ENCODE measurements around the gene ATP8A2. TPM values are rescaled to one million over a fixed set of nuclear protein-coding genes. Genes with fewer than 3 reads are reported as not detected.
A peak's percentile ranks its signal among the peaks of the same experiment; 100 is the strongest.
"Not testable (repeated sequence)": the region's sequence is repeated elsewhere in the genome, so short reads cannot be mapped to it uniquely, and the experiment has no call there.

The ATP8A2 gene
- total RNA-seq, 2 donors from 2014 or later, result 0.67 to 0.74 TPM

GRCh38 chr13:25933520-25933919 is 561.7 kb downstream of the ATP8A2 start:
- no peaks in the 10 kb centered on the region for H3K27me3 Mint-ChIP-seq (ENCODE audit: low read depth)

GRCh38 chr13:25934127-25934526 is 562.4 kb downstream of the ATP8A2 start:
- Mint-ChIP-seq H3K27ac (no peak overlapping the region), H3K27me3 (ENCODE audit: low read depth) (no peaks in the 10 kb centered on the region), H3K4me1 (ENCODE audit: low read depth) (no peaks in the 10 kb centered on the region), H3K9me3 (no peaks in the 10 kb centered on the region), H3K36me3 (ENCODE audit: insufficient read depth in 2 of 2) (no peaks in the 10 kb centered on the region), H3K4me3 (no peak overlapping the region)
- ATAC-seq (replicated peaks in 1 of 2) (no peak), DNase-seq (no peak)

More at GRCh38 chr13:25933520-25933919, 561.7 kb downstream of the ATP8A2 start:
- DNase-seq (no peak), ATAC-seq (replicated peaks in 1 of 2) (no peak)
- H3K36me3 Mint-ChIP-seq (ENCODE audit: insufficient read depth in 2 of 2), result no peaks in the 10 kb centered on the region
- H3K4me3 Mint-ChIP-seq, result no peak overlapping the region
- no peak overlapping the region for H3K27ac Mint-ChIP-seq
- H3K9me3 Mint-ChIP-seq, result no peaks in the 10 kb centered on the region
- no peaks in the 10 kb centered on the region for H3K4me1 Mint-ChIP-seq (ENCODE audit: low read depth)

DNA sequence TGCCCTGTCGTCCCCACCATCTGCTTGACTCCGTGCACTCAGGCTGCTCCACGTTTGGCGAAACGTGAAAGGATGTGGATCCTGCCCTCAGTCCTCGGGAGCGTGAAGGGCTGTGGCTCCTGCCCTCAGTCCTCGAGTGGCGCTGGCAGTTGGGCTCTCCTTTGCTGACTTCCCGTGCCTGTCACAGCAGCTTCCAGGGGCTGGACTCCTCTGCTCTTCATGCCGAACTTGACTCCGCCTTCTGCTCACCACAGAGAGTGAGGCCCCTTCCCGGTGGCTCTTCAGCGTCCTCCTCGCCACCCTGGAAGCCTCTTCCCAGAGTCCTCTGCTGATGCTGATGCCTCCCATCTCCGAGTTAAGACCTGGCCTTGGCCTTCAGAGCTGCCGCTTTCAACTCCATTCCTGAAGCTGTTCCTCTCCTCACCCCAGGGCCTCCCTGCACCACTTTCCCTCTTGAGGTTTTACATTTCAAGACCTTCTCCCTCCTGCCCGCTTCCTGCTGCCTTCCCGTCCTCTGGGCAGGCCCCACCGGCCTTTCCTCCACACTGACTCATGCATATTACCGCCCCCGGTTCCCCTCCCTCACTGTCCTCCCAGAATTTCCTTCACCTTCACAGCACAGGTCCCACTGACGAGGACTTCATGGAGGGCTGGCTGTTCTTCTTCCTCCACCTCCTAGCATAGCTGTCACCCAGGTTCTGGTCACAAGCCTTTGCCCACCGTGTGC is 568.4 kb downstream of the ATP8A2 start:
- Mint-ChIP-seq H3K27me3 (ENCODE audit: low read depth) (no peaks in the 10 kb centered on the region), H3K27ac (no peak overlapping the region), H3K4me3 (no peak overlapping the region), H3K36me3 (ENCODE audit: insufficient read depth in 2 of 2) (no peaks in the 10 kb centered on the region), H3K9me3 (peaks cover 0 to 4% of the 10 kb centered on the region in 2 donors), H3K4me1 (ENCODE audit: low read depth) (peaks cover 12% of the 10 kb centered on the region)
- DNase-seq (no peak), ATAC-seq (replicated peaks in 1 of 2) (no peak)

DNA sequence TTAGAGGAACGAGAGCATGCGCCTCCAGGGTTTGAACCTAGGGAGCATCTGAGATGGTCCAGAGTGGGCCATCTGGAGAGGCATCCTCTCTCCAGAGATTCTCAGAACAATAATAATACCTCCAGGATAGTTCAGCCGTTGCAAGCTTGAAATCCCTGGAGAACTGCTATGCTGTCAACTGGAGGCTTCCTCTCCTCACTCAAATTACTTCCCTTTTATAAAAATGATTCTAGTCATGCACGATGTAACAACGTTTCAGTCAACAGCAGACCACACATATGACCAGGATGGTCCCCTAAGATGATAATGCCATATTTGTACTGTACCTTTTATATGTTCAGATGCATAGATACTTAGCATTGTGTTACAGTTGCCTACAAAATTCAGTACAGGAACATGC is 571.3 kb downstream of the ATP8A2 start:
- DNase-seq (no peak), ATAC-seq (replicated peaks in 1 of 2) (no peak)
- Mint-ChIP-seq H3K27me3 (ENCODE audit: low read depth) (no peaks in the 10 kb centered on the region), H3K4me1 (ENCODE audit: low read depth) (peaks cover 18% of the 10 kb centered on the region), H3K36me3 (ENCODE audit: insufficient read depth in 2 of 2) (no peaks in the 10 kb centered on the region), H3K9me3 (peaks cover 0 to 4% of the 10 kb centered on the region in 2 donors), H3K27ac (no peak overlapping the region), H3K4me3 (no peak overlapping the region)

DNA sequence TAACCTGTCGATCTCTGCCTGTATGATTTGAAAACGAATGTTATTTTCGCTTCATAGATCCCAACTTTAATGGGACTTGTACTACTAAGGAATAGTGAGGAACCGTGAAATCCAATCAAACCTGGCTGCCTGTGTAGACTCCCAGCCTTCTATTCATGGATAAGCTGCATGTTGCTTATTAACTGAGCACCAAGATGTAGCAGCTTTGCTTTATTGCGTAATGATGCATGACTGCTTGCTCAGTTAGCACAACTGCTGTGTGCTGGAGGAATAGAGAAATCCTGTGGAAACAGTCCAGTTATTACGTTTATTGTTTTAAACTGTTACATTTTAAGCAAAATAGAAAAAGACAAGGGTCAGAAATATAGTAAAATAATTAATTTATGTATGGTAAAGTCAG is 571.9 kb downstream of the ATP8A2 start:
- no peak for ATAC-seq (replicated peaks in 1 of 2)
- no peak overlapping the region for H3K27ac Mint-ChIP-seq
- no peaks in the 10 kb centered on the region for H3K27me3 Mint-ChIP-seq (ENCODE audit: low read depth)
- peaks cover 18% of the 10 kb centered on the region for H3K4me1 Mint-ChIP-seq (ENCODE audit: low read depth)
- peaks cover 0 to 4% of the 10 kb centered on the region in 2 donors for H3K9me3 Mint-ChIP-seq
- no peak for DNase-seq
- H3K36me3 Mint-ChIP-seq (ENCODE audit: insufficient read depth in 2 of 2), result no peaks in the 10 kb centered on the region
- H3K4me3 Mint-ChIP-seq, result no peak overlapping the region

DNA sequence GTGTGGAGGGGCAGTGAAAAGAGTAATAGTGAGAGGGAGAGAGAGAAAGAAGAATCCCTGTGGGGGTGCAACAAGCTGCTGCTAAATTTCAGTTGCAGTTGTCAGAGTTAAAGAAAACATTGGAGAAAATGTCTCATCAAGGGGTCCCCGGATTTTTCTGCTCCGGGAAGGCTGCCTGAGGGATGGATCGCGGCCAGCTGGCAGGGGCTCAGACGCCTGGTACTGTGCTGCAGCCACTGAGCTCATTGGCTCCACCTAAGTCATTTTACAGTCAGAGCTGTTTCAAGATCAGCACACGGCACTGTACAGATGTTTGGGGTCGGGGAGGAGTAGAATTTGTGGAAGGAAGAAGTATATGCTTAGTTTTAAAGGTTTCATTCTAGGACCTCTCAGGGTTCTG is 573.8 kb downstream of the ATP8A2 start:
- Mint-ChIP-seq H3K27me3 (ENCODE audit: low read depth) (no peaks in the 10 kb centered on the region), H3K9me3 (no peaks in the 10 kb centered on the region), H3K4me3 (no peak overlapping the region), H3K4me1 (ENCODE audit: low read depth) (peaks cover 12% of the 10 kb centered on the region), H3K27ac (peak overlapping the region; percentile 44), H3K36me3 (ENCODE audit: insufficient read depth in 2 of 2) (no peaks in the 10 kb centered on the region)
- ATAC-seq (replicated peaks in 1 of 2) (no peak), DNase-seq (no peak)

GRCh38 chr13:25946321-25946720 is 574.5 kb downstream of the ATP8A2 start:
- no peaks in the 10 kb centered on the region for H3K36me3 Mint-ChIP-seq (ENCODE audit: insufficient read depth in 2 of 2)
- H3K9me3 Mint-ChIP-seq, result no peaks in the 10 kb centered on the region
- H3K27me3 Mint-ChIP-seq (ENCODE audit: low read depth), result no peaks in the 10 kb centered on the region
- DNase-seq (no peak), ATAC-seq (replicated peaks in 1 of 2) (no peak)
- H3K27ac Mint-ChIP-seq, result no peak overlapping the region
- H3K4me1 Mint-ChIP-seq (ENCODE audit: low read depth), result peaks cover 12% of the 10 kb centered on the region
- H3K4me3 Mint-ChIP-seq, result no peak overlapping the region

DNA sequence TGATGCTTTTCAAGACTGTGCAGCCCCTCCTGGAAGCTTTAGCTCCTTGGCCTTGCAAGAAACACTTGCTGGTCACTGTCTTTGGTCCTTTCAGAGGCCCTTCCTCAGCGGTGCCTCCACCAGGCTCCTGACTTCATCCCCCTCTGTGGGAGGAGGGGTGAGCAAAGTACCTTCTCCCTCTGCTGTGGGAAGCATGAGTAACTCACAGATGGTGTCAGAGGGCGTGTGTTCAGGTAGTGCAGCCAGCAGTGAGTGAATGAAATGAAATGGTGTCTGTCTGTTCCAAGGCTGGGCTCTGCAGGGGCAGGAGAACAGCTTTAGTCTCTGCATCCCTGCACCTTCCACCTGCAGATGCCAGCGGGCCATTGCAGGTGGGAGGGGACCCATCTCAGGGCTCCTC is 577.1 kb downstream of the ATP8A2 start:
- H3K9me3 Mint-ChIP-seq, result no peaks in the 10 kb centered on the region
- no peak overlapping the region for H3K4me3 Mint-ChIP-seq
- no peak overlapping the region for H3K27ac Mint-ChIP-seq
- no peak for ATAC-seq (replicated peaks in 1 of 2)
- H3K36me3 Mint-ChIP-seq (ENCODE audit: insufficient read depth in 2 of 2), result no peaks in the 10 kb centered on the region
- no peaks in the 10 kb centered on the region for H3K27me3 Mint-ChIP-seq (ENCODE audit: low read depth)
- no peak for DNase-seq
- peaks cover 12% of the 10 kb centered on the region for H3K4me1 Mint-ChIP-seq (ENCODE audit: low read depth)

DNA sequence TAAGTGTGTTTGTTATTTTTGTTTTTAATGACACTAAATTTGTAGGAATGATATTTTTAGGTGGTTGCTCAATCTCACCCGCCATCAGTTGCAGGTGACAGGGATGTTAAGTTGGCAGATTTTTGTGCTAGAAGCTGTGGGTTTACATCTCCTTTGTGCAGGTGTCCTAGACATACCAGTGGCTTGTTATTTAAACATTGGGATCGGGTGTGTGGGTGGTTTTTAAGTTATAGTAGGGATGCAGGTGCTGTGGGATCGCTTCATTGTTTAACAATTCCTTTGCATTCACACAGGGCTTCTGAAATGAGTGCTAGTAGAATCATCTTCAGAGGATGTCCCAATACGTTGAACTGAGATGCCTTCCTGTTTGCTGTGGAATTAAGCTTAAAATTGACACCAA is 580.1 kb downstream of the ATP8A2 start:
- no peaks in the 10 kb centered on the region for H3K36me3 Mint-ChIP-seq (ENCODE audit: insufficient read depth in 2 of 2)
- DNase-seq (no peak), ATAC-seq (replicated peaks in 1 of 2) (no peak)
- no peaks in the 10 kb centered on the region for H3K4me1 Mint-ChIP-seq (ENCODE audit: low read depth)
- no peaks in the 10 kb centered on the region for H3K27me3 Mint-ChIP-seq (ENCODE audit: low read depth)
- H3K4me3 Mint-ChIP-seq, result no peak overlapping the region
- H3K9me3 Mint-ChIP-seq, result peaks cover 0 to 6% of the 10 kb centered on the region in 2 donors
- H3K27ac Mint-ChIP-seq, result no peak overlapping the region

DNA sequence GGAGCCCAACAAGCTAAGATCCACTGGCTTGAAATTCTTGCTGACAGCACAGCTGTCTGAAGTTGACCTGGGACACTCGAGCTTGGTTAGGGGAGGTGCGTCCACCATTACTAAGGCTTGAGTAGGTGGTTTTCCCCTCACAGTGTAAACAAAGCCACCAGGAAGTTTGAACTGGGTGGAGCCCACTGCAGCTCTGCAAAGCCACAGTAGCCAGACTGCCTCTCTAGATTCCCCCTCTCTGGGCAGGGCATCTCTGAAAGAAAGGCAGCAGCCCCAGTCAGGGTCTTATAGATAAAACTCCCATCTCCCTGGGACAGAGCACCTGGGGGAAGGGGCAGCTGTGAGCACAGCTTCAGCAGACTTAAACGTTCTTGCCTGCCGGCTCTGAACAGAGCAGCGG is 582.3 kb downstream of the ATP8A2 start:
- H3K36me3 Mint-ChIP-seq (ENCODE audit: insufficient read depth in 2 of 2), result not testable (repeated sequence)

GRCh38 chr13:25954943-25955342 is 583.2 kb downstream of the ATP8A2 start:
- H3K27ac Mint-ChIP-seq; H3K36me3 Mint-ChIP-seq (ENCODE audit: insufficient read depth in 2 of 2); DNase-seq; ATAC-seq (replicated peaks in 1 of 2); H3K4me3 Mint-ChIP-seq; H3K27me3 Mint-ChIP-seq (ENCODE audit: low read depth); H3K9me3 Mint-ChIP-seq: not testable (repeated sequence)
- H3K4me1 Mint-ChIP-seq (ENCODE audit: low read depth), result peaks cover 12% of the 10 kb centered on the region

More for the DNA sequence above, 582.3 kb downstream of the ATP8A2 start:
- not testable (repeated sequence) for H3K4me3 Mint-ChIP-seq; H3K27ac Mint-ChIP-seq; ATAC-seq (replicated peaks in 1 of 2); H3K27me3 Mint-ChIP-seq (ENCODE audit: low read depth); H3K4me1 Mint-ChIP-seq (ENCODE audit: low read depth); DNase-seq; H3K9me3 Mint-ChIP-seq

GRCh38 chr13:25958986-25959385 is 587.2 kb downstream of the ATP8A2 start:
- H3K9me3 Mint-ChIP-seq, result peaks cover 0 to 8% of the 10 kb centered on the region in 2 donors
- H3K4me1 Mint-ChIP-seq (ENCODE audit: low read depth), result peaks cover 14% of the 10 kb centered on the region
- H3K36me3 Mint-ChIP-seq (ENCODE audit: insufficient read depth in 2 of 2), result no peaks in the 10 kb centered on the region
- H3K27me3 Mint-ChIP-seq (ENCODE audit: low read depth), result no peaks in the 10 kb centered on the region
- DNase-seq (no peak), ATAC-seq (replicated peaks in 1 of 2) (no peak)
- no peak overlapping the region for H3K27ac Mint-ChIP-seq
- H3K4me3 Mint-ChIP-seq, result no peak overlapping the region

GRCh38 chr13:25961294-25961693 is 589.5 kb downstream of the ATP8A2 start:
- Mint-ChIP-seq H3K4me3 (no peak overlapping the region), H3K27ac (no peak overlapping the region), H3K36me3 (ENCODE audit: insufficient read depth in 2 of 2) (no peaks in the 10 kb centered on the region), H3K9me3 (peaks cover 0 to 4% of the 10 kb centered on the region in 2 donors), H3K27me3 (ENCODE audit: low read depth) (no peaks in the 10 kb centered on the region), H3K4me1 (ENCODE audit: low read depth) (peaks cover 14% of the 10 kb centered on the region)
- DNase-seq (no peak), ATAC-seq (replicated peaks in 1 of 2) (no peak)

DNA sequence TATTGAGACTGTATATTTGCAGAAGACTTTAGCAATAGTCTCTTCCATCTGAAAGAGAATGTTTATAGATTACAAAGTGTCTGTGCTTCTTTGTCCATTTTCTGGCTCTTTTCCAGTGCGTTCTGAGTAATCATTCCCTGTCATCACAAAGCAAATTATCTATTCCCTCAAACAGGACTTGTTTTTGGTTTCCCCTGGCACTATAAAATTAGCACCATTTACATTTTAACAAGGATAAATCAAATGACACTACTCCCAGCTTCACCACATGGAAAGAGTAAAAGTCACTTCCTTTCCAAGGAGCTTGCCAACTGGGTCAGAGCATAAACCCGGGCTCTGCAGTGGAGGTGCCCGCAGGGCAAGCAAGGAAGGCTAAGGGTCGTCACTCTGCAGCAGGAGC is 591.9 kb downstream of the ATP8A2 start:
- ATAC-seq (replicated peaks in 1 of 2), result no peak
- Mint-ChIP-seq H3K36me3 (ENCODE audit: insufficient read depth in 2 of 2) (no peaks in the 10 kb centered on the region), H3K9me3 (no peaks in the 10 kb centered on the region), H3K27me3 (ENCODE audit: low read depth) (no peaks in the 10 kb centered on the region), H3K4me3 (no peak overlapping the region), H3K27ac (no peak overlapping the region), H3K4me1 (ENCODE audit: low read depth) (peaks cover 14% of the 10 kb centered on the region)
- no peak for DNase-seq
